ENCODE measurements around the gene ENPP1. TPM values are rescaled to one million over a fixed set of nuclear protein-coding genes. Genes with fewer than 3 reads are reported as not detected.

Gene ENPP1
- polyA plus RNA-seq, 1 of the 3 experiments (the other 2 are of a cell fraction), result not detected

DNA sequence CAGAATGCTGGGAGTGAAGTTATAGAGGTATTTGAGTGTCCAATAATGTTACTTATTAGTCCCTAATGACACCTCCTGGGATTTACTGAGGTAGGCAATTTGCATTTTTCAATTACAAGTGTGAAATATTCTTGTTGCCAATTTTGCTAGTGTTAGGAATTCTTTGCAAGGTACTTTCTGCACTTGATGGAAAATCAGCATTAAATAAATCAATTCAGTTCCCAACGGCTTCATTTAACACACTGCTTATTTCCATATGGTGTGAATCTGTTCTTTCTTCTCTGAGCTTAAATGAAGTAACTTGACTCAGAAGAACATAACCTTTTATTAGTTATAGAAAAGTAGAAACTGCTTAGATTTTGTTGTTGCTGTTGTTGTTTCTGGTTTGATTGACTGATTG, 122.2 kb downstream of the ENPP1 start:
- Histone ChIP-seq H3K9me3 (no peaks in the 10 kb centered on the region), H3K36me3 (replicated peaks in 1 of 2; ENCODE audit: control insufficient read depth in 1 of 2, insufficient read depth in 2 of 2, low read length in 1 of 2) (no peaks in the 10 kb centered on the region), H3K4me2 (no peak overlapping the region), H3K4me1 (ENCODE audit: control insufficient read depth in 1 of 2, insufficient read depth in 2 of 2, low read depth in 1 of 2, low read length in 1 of 2) (no peaks in the 10 kb centered on the region), H3K4me3 (ENCODE audit: low read depth in 2 of 2, low read length in 1 of 2) (no peak overlapping the region), H3K79me2 (ENCODE audit: insufficient read depth) (no peaks in the 10 kb centered on the region), H3F3A (replicated peaks; ENCODE audit: insufficient read depth) (peaks cover 10% of the 10 kb centered on the region), H3K27ac (ENCODE audit: low read depth in 2 of 2, low read length in 1 of 2) (no peak overlapping the region), H3K9me2 (no peaks in the 10 kb centered on the region), H4K20me1 (ENCODE audit: insufficient read depth) (no peaks in the 10 kb centered on the region), H2AFZ (ENCODE audit: low read depth) (no peak overlapping the region), H3K27me3 (ENCODE audit: insufficient read depth) (no peaks in the 10 kb centered on the region), H3K9ac (no peak overlapping the region)
- DNase-seq, result no peak
- TF ChIP-seq, protein P1, sequence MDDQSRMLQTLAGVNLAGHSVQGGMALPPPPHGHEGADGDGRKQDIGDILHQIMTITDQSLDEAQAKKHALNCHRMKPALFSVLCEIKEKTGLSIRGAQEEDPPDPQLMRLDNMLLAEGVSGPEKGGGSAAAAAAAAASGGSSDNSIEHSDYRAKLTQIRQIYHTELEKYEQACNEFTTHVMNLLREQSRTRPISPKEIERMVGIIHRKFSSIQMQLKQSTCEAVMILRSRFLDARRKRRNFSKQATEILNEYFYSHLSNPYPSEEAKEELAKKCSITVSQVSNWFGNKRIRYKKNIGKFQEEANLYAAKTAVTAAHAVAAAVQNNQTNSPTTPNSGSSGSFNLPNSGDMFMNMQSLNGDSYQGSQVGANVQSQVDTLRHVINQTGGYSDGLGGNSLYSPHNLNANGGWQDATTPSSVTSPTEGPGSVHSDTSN (IDR thresholded peaks at IDR 0.05), result no peak
- TF ChIP-seq POLR2AphosphoS5 (IDR thresholded peaks at IDR 0.05; ENCODE audit: low read depth, low read length) (no peak), NRF1 (IDR thresholded peaks at IDR 0.05; ENCODE audit: low read depth, low read length) (no peak), RXRA (IDR thresholded peaks at IDR 0.05; ENCODE audit: borderline replicate concordance, low read depth) (no peak), ZBTB33 (IDR thresholded peaks at IDR 0.05; ENCODE audit: borderline replicate concordance, low read depth) (no peak), NFIC (IDR thresholded peaks at IDR 0.05; ENCODE audit: borderline replicate concordance) (no peak), TAF1 (IDR thresholded peaks at IDR 0.05; ENCODE audit: borderline replicate concordance, low read depth, low read length) (no peak), YY1 (IDR thresholded peaks at IDR 0.05; ENCODE audit: low read depth) (no peak), TCF12 (IDR thresholded peaks at IDR 0.05) (no peak), RCOR1 (IDR thresholded peaks at IDR 0.05; ENCODE audit: low read length) (no peak), TEAD4 (IDR thresholded peaks at IDR 0.05; ENCODE audit: borderline replicate concordance, insufficient read depth) (no peak), MXI1 (IDR thresholded peaks at IDR 0.05; ENCODE audit: low read depth, low read length) (no peak), FOXM1 (IDR thresholded peaks at IDR 0.05; ENCODE audit: low read depth) (no peak), REST (IDR thresholded peaks at IDR 0.05; ENCODE audit: low read depth, low read length) (no peak), GABPA (IDR thresholded peaks at IDR 0.05; ENCODE audit: low read depth) (no peak), USF2 (IDR thresholded peaks at IDR 0.05; ENCODE audit: borderline replicate concordance, low read depth, low read length) (no peak)
- TF ChIP-seq, protein P2, sequence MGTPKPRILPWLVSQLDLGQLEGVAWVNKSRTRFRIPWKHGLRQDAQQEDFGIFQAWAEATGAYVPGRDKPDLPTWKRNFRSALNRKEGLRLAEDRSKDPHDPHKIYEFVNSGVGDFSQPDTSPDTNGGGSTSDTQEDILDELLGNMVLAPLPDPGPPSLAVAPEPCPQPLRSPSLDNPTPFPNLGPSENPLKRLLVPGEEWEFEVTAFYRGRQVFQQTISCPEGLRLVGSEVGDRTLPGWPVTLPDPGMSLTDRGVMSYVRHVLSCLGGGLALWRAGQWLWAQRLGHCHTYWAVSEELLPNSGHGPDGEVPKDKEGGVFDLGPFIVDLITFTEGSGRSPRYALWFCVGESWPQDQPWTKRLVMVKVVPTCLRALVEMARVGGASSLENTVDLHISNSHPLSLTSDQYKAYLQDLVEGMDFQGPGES (IDR thresholded peaks at IDR 0.05; ENCODE audit: low read depth, low read length), result no peak
- TF ChIP-seq, protein P3, sequence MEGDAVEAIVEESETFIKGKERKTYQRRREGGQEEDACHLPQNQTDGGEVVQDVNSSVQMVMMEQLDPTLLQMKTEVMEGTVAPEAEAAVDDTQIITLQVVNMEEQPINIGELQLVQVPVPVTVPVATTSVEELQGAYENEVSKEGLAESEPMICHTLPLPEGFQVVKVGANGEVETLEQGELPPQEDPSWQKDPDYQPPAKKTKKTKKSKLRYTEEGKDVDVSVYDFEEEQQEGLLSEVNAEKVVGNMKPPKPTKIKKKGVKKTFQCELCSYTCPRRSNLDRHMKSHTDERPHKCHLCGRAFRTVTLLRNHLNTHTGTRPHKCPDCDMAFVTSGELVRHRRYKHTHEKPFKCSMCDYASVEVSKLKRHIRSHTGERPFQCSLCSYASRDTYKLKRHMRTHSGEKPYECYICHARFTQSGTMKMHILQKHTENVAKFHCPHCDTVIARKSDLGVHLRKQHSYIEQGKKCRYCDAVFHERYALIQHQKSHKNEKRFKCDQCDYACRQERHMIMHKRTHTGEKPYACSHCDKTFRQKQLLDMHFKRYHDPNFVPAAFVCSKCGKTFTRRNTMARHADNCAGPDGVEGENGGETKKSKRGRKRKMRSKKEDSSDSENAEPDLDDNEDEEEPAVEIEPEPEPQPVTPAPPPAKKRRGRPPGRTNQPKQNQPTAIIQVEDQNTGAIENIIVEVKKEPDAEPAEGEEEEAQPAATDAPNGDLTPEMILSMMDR (IDR thresholded peaks at IDR 0.05), result no peak
- TF ChIP-seq, protein P4, sequence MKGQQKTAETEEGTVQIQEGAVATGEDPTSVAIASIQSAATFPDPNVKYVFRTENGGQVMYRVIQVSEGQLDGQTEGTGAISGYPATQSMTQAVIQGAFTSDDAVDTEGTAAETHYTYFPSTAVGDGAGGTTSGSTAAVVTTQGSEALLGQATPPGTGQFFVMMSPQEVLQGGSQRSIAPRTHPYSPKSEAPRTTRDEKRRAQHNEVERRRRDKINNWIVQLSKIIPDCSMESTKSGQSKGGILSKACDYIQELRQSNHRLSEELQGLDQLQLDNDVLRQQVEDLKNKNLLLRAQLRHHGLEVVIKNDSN (IDR thresholded peaks at IDR 0.05; ENCODE audit: borderline replicate concordance, low read depth), result no peak
- POLR2A ChIA-PET, result no interaction called here
- CTCF ChIA-PET, result interaction anchor here (0.7 to 2.8 kb wide), 2 partner anchors 15 to 534 kb away, joined by 3 to 8 read pairs; no protein-coding TSS in a partner anchor
- 41% methylated on average over 1 of the region's 1 CpG for WGBS (ENCODE audit: low lambda C conversion rate)

All from SK-N-SH (cell line).